GM11168 (cell line): ENCODE measurements around the gene PKN1.
"Not testable (repeated sequence)": the region's sequence is repeated elsewhere in the genome, so short reads cannot be mapped to it uniquely, and the experiment has no call there.

Source experiments
- in situ Hi-C: fragments of 300-500 bp; cut with MboI; formaldehyde crosslinking; loops from one replicate; pipeline ENCODE4 v1.12.0; 2022; ENCODE audit warnings: low sequenced_read_pairs; ENCODE audit not compliant: unreplicated experiment

Gene PKN1

DNA sequence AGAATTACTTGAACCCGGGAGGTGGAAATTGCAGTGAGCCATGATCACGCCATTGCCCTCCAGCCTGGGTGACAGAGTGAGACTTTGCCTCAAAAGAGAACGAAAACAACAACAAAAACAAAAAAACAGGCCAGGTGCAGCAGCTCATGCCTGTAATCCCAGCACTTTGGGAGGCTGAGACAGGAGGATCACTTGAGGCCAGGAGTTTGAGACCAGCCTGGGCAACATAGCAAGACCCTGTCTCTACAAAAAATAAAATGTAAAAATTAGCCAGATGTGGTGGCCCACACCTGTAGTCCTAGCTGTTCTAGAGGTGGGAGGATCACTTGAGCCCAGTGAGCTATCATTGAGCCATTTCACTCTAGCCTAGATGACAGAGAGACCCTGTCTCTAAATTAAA lies 19.2 kb downstream of the PKN1 start:
- in situ Hi-C loops: not testable (repeated sequence)

DNA sequence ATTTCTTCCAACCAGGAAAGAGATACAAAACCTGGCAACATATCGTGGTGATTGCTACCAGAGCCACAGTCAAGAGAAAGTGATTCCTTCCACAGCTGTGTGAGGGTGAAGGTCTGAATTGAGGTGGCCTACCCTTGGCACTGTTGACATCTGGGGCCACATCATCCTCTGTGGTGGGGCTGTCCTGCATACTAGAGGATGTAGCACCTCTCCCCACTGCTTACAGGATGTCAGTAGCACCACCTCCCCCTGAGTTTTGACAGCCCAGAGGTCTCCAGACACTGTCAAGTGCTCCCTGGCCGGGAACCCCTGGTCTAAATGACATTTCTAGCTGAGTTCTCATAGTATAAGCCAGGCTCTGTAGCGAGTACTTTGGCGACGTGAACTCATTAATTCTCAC lies 26.6 kb downstream of the PKN1 start:
- in situ Hi-C loops: no loop called here

DNA sequence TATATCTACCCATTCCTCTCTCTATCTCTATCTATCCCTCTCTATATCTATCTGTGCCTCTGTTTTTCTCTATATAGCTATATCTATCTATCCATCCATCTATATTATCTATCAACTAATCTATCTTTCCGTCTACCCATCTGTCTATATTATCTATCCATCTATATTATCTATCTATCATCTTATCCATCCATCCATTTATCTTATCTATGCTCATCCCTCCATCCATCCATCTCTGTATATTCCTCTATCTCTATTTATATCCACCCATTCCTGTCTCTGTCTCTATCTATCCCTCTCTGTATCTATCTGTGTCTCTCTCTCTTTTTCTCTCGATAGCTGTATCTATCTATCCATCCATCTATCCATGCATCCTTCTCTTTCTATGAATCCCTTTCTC lies 27.8 kb downstream of the PKN1 start:
- in situ Hi-C loops: no loop called here

DNA sequence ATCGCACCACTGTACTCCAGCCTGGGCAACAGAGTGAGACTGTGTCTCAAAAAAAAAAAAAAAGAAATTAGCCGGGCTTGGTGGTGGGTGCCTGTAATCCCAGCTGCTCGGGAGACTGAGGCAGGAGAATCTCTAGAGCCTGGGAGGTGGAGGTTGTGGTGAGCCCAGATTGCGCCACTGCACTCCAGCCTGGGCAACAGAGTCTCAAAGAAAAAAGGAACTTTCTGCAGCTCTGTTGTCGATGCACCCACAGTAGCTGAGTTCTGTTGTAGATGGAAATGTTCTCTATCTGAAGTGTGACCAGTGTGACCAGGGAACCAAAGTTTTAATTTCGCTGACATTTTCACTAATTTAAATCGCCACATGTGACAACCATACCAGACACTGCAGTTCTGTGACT lies 29.3 kb downstream of the PKN1 start:
- in situ Hi-C loops: not testable (repeated sequence)

DNA sequence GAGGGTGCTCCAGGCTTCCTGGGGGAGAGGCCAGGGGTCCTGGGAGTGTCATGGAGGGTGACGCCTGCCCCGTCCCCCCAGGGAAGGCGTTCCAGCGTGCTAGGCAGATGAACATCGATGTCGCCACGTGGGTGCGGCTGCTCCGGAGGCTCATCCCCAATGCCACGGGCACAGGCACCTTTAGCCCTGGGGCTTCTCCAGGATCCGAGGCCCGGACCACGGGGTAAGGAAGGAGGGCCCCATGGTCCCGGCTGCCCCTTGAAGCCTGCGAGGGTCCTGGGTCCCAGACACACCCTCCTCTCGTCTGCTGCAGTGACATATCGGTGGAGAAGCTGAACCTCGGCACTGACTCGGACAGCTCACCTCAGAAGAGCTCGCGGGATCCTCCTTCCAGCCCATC lies 30.6 kb downstream of the PKN1 start:
- in situ Hi-C loops: no loop called here

DNA sequence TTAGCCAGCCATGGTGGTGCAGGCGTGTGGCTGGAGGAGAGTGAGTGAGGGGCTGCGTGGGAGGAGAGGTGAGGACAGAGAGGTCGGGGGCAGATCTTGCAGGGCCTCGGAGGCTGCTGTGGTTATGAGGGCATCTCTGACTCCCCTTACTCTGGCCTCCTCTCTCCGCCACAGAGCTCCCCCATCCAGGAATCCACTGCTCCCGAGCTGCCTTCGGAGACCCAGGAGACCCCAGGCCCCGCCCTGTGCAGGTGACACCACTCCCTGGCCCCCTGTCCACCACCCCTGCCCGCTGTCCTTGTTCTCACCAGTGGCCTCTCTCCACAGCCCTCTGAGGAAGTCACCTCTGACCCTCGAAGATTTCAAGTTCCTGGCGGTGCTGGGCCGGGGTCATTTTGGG lies 34.3 kb downstream of the PKN1 start:
- in situ Hi-C loops: no loop called here

DNA sequence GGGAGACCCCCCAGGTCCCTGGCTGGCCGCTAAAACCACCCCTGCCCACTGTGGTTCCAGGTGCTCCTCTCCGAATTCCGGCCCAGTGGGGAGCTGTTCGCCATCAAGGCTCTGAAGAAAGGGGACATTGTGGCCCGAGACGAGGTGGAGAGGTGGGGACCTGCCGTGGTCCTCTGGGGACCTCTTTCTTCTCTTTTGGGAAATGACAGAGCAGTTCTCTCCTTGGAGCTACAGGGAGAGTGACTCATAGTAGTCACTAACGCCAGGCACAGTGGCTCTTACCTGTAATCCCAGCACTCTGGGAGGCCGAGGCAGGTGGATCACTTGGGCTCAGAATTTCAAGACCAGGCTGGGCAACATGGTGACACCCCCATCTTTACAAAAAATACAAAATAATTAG lies 34.7 kb downstream of the PKN1 start:
- in situ Hi-C loops: no loop called here

DNA sequence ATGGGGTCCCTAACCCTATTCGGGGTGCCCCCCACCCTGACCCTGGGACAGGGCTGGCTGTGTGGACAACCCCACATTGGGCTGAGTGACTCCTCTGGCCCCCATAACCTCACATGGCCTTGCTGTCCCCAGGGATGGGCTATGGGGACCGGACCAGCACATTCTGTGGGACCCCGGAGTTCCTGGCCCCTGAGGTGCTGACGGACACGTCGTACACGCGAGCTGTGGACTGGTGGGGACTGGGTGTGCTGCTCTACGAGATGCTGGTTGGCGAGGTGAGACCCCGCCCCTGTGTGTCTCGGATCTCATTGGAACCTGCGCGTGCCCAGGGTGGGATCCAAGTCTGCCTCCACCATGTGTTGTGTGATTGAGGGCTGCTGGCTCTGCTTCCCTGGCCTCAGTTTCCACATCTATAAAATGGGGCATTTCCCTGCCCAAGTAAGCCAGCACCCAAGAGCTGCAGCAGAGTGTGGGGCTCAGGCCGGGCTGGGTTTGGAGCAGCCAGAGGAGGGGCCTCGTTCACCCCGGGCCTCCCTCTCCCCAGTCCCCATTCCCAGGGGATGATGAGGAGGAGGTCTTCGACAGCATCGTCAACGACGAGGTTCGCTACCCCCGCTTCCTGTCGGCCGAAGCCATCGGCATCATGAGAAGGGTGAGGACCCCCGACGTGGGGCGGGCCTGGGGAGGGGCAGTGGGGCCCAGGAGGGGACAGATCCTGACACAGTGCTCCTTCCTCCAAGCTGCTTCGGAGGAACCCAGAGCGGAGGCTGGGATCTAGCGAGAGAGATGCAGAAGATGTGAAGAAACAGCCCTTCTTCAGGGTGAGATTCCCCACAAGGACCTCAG lies 37.1 kb downstream of the PKN1 start:
- in situ Hi-C loops: no loop called here

DNA sequence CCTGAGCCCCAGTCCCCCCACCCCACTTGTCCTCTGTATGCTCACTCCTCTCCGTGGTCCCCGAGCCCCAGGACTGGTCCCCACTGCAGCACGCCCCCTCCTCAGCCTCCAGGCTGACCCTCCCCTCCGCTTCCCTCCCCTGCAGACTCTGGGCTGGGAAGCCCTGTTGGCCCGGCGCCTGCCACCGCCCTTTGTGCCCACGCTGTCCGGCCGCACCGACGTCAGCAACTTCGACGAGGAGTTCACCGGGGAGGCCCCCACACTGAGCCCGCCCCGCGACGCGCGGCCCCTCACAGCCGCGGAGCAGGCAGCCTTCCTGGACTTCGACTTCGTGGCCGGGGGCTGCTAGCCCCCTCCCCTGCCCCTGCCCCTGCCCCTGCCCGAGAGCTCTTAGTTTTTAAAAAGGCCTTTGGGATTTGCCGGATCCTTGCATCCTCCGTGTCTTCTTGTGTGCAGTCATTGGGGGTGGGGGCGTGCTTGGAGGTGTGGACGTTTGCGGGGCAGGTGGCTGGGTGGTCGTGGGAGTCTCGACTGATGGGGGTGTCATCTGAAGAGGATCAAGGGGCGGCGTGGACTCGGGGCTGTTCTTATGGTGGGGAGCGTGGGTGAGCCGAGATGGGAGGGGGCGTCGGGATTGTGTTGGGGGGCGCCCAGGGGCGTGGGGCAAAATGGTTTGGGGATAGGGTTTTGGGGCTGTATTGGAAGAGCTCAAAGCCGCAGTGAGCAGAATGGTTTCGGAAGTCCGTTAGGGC lies 38.5 kb downstream of the PKN1 start:
- in situ Hi-C loops: no loop called here

DNA sequence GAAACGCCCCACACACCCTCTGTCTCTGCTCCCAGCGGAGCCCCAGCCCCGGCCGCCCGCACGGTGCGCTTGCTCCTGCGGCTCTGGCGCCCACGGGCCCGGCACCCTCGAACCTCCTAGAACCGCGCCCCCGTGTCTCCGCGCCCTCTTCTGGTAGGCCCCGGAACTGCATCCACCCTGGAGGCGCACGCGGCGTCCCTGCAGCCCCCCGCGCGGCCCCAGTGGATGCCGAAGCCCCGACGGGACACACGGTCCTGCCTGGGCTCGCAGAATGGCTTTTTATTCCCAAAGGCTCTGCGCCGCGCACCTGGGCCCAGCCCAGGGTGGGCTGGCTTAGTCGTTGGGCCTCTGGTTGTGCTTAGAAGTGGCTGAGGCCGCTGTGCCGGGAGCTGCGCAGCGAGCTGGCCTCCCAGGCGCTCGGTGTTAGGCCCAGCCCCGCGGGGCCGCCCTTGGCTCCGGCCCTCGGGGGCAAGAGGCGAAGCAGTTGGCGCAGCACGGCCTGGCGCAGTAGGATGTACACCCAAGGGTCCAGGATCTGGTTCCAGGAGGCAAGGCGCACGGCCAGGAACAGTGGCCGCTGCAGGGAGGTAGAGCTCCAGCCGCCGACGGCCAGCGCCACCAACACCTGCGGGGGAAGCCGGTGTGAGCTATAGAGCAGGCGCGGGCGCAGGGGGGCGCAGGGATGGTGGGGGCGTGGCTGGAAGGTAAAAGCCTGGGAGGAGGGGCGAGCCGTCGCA lies 39.3 kb downstream of the PKN1 start:
- in situ Hi-C loops: no loop called here

DNA sequence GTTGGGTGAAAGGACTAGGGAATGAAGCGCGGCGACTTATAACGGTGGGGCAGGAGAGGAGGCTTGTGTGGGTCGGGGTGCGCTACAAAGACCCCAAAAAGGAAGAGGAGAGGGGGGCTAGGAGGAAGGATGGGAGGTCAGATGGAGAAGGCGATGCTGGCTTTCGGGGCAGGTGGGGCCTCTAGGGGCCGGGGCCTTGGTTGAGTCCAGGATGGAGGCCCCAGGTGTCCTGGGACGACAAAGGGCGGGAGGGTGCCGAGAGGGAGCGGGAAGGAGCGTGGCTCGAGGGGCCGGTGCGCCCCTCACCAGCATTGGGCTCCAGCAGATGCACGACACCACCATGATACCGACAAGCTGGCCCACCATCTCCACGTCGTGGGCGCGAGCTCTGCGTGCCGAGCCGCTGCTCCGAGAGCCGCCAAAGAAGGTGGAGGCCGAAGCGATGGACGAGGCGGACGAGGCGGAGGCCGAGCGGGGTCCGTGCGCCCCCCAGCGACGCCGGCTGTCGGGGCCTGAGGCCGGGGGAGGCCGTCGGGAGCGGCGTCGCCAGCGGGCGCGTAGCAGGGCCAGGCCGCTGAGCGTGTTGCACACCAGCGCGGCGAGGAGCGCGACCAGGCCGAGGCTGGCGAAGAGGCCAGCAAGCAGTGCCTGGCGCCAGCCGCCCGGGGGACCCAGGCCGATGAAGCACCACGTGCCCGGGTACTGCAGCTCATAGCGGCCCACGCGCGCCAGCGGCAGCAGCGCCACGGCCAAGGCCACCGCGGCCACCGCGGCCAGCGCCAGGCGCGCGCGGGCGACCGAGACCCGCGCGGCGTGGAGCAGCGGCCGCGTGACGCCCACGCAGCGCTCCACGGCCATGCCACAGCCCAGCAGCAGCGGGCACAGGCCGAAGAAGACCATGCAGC lies 40.2 kb downstream of the PKN1 start:
- in situ Hi-C loops: no loop called here

DNA sequence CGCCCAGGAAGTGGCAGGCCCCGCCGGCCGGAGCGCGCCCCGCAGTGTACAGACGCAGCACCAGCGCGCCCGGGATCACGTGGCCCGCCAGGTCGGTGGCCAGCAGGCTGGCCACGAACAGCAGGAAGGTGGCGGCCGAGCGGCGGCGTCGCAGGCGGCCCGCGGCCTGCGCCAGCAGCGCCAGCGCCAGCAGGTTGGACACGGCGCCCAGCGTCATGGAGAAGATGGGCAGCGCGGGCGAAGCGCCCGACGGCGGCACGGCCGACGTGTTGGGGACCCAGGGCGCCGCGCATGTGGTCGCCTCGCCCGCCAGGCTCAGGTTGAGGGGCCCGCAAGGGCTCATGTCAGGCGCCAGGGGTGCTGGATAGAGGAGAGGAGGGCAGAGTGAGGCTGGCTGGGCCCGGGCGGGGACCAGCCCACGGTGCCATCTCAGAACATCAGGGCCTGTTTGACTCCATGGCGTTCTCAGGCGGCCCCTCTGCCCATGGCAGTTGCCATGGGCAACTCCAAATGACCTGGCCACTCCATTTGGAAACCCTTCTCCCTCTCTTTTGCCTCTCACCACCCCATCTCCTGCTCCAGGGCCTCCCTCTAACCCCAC lies 41.0 kb downstream of the PKN1 start:
- in situ Hi-C loops: no loop called here

DNA sequence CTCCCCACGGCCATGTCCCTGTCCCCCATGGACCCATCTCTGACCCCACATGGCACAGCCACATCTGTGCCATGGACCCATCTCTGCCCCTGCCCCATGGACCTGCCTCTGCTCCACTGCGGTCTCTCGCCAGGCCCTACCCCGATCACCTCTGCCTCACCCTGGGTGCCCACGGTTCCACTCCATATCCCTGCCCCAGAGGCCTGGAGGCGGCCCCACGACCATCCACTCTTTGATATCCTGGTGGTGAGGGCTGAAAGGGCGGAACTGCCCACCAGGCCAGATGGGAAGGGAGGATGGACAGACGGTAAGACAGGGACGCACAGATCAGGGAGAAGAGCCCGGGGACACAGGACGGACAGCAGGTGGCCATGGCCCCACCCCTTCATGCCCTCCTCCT lies 41.7 kb downstream of the PKN1 start:
- in situ Hi-C loops: no loop called here

DNA sequence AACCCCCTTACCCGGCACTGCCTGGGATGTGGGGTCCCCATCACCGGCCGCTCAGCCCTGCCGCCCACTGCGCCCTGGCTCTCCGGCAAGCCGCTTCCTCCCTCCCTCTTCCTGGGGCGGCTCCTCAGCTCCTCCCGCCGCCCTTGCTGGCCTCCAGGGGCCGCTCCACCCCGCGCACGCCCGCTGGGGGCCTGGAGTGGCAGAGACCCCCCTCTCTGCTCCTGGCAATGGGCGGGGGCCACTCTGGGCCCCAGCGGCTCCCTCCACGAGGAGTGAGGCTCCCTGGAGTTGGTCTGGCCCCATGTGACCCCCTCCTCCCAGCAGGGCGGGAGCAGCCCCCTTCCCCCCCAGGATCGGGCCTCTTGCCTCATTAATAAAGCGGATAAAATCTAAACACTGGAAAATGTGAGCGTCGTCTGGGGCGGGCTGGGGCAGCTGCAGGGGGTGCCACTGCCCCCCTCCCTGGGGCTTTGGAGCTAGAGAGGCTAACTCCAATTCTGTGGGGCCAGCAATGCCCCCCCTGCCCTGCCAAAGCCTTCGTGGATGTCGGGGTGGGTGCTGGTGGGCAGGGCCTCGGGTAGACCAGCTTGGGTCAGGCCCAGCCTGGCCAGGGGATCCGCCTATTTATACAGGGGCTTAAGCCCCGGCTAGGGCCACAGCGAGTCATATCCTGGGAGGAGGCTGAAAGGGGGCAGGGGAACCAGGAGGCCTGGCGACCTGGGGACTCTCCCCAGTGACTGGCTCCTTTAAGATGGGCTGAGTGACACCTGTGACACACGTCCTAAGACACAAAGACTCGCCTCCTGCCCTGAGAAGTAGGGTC lies 42.4 kb downstream of the PKN1 start, which contains the start of gene PTGER1:
Gene PTGER1 (minus strand): TSS at position 104 of the 823 bp plus-strand sequence. CDS start 1,034 bp downstream, outside the sequence.
- in situ Hi-C loops: no loop called here

DNA sequence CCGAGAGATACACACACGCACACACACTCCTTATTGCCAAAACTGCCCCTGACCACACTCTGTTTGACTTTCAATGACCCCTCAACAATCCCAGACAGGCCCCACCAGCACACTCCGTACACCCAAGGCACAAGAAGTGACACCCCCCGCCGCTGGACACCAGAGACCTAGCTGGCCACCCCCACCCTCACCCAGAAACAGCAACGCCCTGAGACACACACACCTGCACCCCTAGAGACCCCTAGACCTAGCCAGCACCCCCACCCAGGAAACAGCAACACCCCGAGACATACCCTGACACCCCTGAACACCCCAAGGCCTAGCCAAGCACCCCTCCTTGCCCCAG lies 43.2 kb downstream of the PKN1 start:
- in situ Hi-C loops: no loop called here

DNA sequence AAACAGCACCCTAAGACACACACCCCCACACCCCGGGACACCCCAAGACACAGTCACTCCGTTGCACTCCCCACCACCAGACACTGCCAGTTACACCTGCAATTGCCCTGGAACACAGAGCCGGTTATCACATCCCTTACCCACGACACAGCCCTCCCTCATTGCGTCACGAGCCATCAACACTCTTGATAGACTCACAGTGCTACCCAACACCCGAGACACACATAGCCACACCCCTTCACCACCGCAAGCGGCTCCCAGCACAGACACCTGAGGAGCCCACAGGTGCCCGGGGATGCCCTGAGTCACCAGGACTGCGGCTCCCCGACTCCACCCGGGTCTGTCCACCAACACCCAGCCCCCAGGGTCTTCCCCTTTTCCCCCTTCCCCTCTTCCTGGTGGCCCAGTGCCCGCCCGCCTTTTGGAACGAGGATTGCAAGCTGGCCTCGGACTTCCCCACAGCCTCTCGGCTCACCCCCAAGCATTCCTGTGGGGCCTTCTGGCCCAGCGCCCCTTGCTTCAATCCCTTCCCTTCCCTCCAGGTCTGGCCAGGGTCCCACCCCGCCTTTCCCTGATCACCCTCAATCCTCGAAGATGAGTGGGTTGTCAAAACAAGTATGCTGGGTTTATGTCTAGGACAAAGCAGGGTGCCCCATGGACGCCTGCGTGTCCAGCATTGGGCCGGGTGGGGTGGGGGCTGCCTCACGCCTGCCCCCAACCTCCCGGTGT lies 43.7 kb downstream of the PKN1 start:
- in situ Hi-C loops: no loop called here

DNA sequence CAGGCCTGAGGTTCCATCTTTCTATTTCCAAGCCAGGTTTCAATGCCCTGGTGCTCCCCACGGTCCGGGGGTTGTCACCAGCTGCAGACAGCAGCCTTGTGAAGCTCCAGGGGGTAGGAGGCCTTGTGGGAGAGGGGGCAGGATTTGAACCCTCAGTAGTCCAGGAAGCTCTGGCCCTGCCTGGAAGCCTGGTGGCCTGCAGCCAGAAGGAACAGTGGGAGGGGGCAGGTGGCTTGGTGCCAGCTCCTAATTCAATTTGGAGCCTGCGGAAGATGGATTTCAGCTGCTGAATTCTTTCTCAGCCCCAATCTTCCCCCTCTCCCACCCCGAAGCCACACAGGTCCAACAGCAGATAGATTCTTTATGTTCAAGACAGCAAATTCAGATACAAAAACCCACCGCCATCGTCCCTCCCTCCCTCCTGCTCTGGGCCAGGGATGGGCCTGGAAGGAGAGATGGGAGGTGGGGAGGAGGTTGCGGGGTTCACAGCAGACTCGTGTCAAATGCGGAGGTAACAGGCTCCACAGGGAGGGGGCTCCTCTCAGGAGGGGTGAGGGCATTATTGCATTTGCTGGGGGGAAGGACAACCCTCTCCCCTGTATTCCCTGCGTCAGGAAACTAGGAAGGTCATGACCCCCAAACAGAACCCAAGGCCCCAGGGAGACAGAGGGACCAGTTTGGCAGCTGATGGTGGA lies 44.5 kb downstream of the PKN1 start:
- in situ Hi-C loops: no loop called here

DNA sequence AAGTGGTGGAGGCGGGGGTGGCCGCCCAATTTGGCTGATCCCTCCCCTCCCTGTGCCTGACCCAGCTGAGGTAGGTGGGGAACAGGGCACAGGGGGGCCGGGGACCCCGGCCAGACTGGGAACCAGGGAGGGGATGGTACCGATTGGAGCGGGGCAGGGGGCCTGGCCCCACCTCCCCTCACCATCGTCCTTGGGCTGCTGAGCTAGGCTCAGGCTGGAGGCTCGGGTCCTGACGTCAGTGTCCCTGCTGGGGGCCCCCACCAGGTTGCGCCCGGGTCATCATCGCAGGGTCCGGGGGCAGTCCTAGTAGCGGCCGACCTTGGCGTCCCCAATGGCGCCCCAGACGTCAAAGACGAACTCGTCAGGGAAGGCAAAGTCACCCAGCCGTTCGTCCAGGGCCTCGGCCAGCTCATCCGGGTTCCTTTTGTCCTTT lies 45.0 kb downstream of the PKN1 start:
- in situ Hi-C loops: no loop called here
